HFFc6 (cell line): Measurements from ENCODE around the gene ERBB4. TPM values are rescaled to one million over a fixed set of nuclear protein-coding genes. Genes with fewer than 3 reads are reported as not detected.

Experiments used
- DNase-seq: peaks from one replicate; pipeline ENCODE4 v3.0.0-alpha.2; 2018
- H3K27ac Mint-ChIP-seq: 2 replicates; pipeline ENCODE4 v1.8.0; 2020; ENCODE audit warnings: mild to moderate bottlenecking, mixed read lengths
- H3K27me3 Mint-ChIP-seq: 2 replicates; pipeline ENCODE4 v1.8.0; 2021; ENCODE audit warnings: mild to moderate bottlenecking, moderate library complexity, mixed read lengths; ENCODE audit not compliant: insufficient read depth
- H3K36me3 Mint-ChIP-seq: 2 replicates; pipeline ENCODE4 v1.8.0; 2021; ENCODE audit warnings: low read depth, mixed read lengths
- H3K4me1 Mint-ChIP-seq: 2 replicates; pipeline ENCODE4 v1.8.0; 2020; ENCODE audit warnings: low read depth, mixed read lengths
- H3K4me3 Mint-ChIP-seq: 2 replicates; pipeline ENCODE4 v1.8.0; 2020; ENCODE audit warnings: mild to moderate bottlenecking, moderate library complexity, mixed read lengths
- H3K9me3 Mint-ChIP-seq: 2 replicates; pipeline ENCODE4 v1.8.0; 2020; ENCODE audit warnings: mild to moderate bottlenecking, mixed read lengths
- CTCF ChIP-seq: fragments of 200-600 bp; sonication (generic); IDR thresholded peaks from 2 replicates; pipeline ENCODE4 v1.5.0; 2021; ENCODE audit warnings: antibody characterized with exemption, mild to moderate bottlenecking
- long read RNA-seq: library from polyadenylated mRNA; unstranded; transcript quantifications from one replicate; pipeline ENCODE4 v2.0.0, GENCODE V29; 2019
- total RNA-seq, 6 experiments: library from RNA; stranded (reverse); fragmentation: NEBNext Ultra II Directional; extraction: Animal tissue kit (Norgen Biotek cat#: 25700); gene quantifications; 2 replicates in 1 of 6; 3 replicates in 5 of 6; pipeline ENCODE4 v1.2.3, GENCODE V29; 2021

Gene ERBB4
- not detected for total RNA-seq
- long read RNA-seq: 0 reads

GRCh38 chr2:212538305-212539071, at the start of gene ERBB4:
Gene ERBB4 (minus strand): TSS chr2:212538802. CDS start chr2:212538530, 272 bp downstream.
- Mint-ChIP-seq H3K27ac (no peak within 1 kb of the TSS), H3K4me3 (peak within 1 kb of the TSS; percentile 85), H3K36me3 (no peaks in the 10 kb centered on the region), H3K27me3 (peaks cover 30% of the 10 kb centered on the region), H3K9me3 (no peaks in the 10 kb centered on the region), H3K4me1 (peaks cover 22% of the 10 kb centered on the region)
- no peak for TF ChIP-seq CTCF
- DNase-seq: no peak

GRCh38 chr2:212580117-212580516, 41.5 kb upstream of the ERBB4 start:
- Mint-ChIP-seq H3K4me3 (no peak overlapping the region), H3K36me3 (0 out of 2 replicates have a peak, but pooled peaks cover 5% of the 10 kb centered on the region), H3K27ac (no peak overlapping the region), H3K4me1 (no peaks in the 10 kb centered on the region), H3K27me3 (peaks cover 5% of the 10 kb centered on the region; the same call in 1 of the 2 replicates), H3K9me3 (peaks cover 11% of the 10 kb centered on the region)
- no peak for TF ChIP-seq CTCF
- no peak for DNase-seq

GRCh38 chr2:212556296-212556695, 17.7 kb upstream of the ERBB4 start:
- Mint-ChIP-seq H3K4me3 (no peak overlapping the region), H3K36me3 (no peaks in the 10 kb centered on the region), H3K27me3 (no peaks in the 10 kb centered on the region), H3K27ac (no peak overlapping the region), H3K4me1 (no peaks in the 10 kb centered on the region), H3K9me3 (no peaks in the 10 kb centered on the region)
- DNase-seq: no peak
- no peak for TF ChIP-seq CTCF

GRCh38 chr2:212554233-212554632, 15.6 kb upstream of the ERBB4 start:
- DNase-seq: no peak
- no peaks in the 10 kb centered on the region for H3K36me3 Mint-ChIP-seq
- H3K4me1 Mint-ChIP-seq: no peaks in the 10 kb centered on the region
- no peaks in the 10 kb centered on the region for H3K9me3 Mint-ChIP-seq
- no peaks in the 10 kb centered on the region for H3K27me3 Mint-ChIP-seq
- no peak overlapping the region for H3K4me3 Mint-ChIP-seq
- no peak for TF ChIP-seq CTCF
- H3K27ac Mint-ChIP-seq: no peak overlapping the region

- Mint-ChIP-seq H3K27me3 (no peaks in the 10 kb centered on the region), H3K9me3 (no peaks in the 10 kb centered on the region), H3K4me1 (peaks cover 7% of the 10 kb centered on the region; the same call in 1 of the 2 replicates), H3K36me3 (no peaks in the 10 kb centered on the region), H3K27ac (no peak overlapping the region), H3K4me3 (no peak overlapping the region)
- no peak for DNase-seq
- TF ChIP-seq CTCF: no peak
Measured at GRCh38 chr2:212549941-212550340, 11.3 kb upstream of the ERBB4 start.
